Measurements from ENCODE around the gene CGNL1. TPM values are rescaled to one million over a fixed set of nuclear protein-coding genes. Genes with fewer than 3 reads are reported as not detected.

Gene CGNL1
- total and polyA plus RNA-seq, 10 of the 15 experiments (the other 5 are each of a cell fraction or from before 2014, with no cell fraction given) = under 0.01 to 0.27 (median 0.04) TPM; not detected in 3

- 38% methylated on average over 3 of the region's 3 CpGs for WGBS (ENCODE audit: insufficient coverage, insufficient replicate concordance, low lambda C conversion rate, missing lambda C conversion rate)
- no TSS peak for BruUV-seq (replicated peaks)
These were observed 70.1 kb downstream of the CGNL1 start for GRCh38 chr15:57446393-57446792.

More at GRCh38 chr15:57446393-57446792, 70.1 kb downstream of the CGNL1 start:
- DNase-seq (ENCODE audit: low read depth, low spot score) (no peak), ATAC-seq (no peak), FAIRE-seq (no peak)
- intact Hi-C loops (cut with micrococcal nuclease; ENCODE audit: unreplicated experiment) = no loop called here
- no peak for TF ChIP-seq EZH2 (IDR thresholded peaks at IDR 0.05; ENCODE audit: borderline replicate concordance, control insufficient read depth, low read depth, low read length)
- no peak for TF ChIP-seq PRDM15 (CRISPR knock-in tag; IDR thresholded peaks at IDR 0.05)
- TF ChIP-seq YBX1 (IDR thresholded peaks at IDR 0.05) = no peak
- TF ChIP-seq NBN (IDR thresholded peaks at IDR 0.05) = no peak
- no peak for TF ChIP-seq MTA2 (IDR thresholded peaks at IDR 0.05; ENCODE audit: low read depth)
- TF ChIP-seq NRF1 (conservative IDR thresholded peaks at IDR 0.05; ENCODE audit: low read depth, low read length) = no peak
- no peak for TF ChIP-seq SMAD1 (IDR thresholded peaks at IDR 0.05; ENCODE audit: low read depth, partially characterized antibody)
- no peak for TF ChIP-seq IRF4 (IDR thresholded peaks at IDR 0.05; ENCODE audit: low read depth, low read length)
- TF ChIP-seq CREB1 (IDR thresholded peaks at IDR 0.05; ENCODE audit: low read depth) = no peak
- H3K27ac ChIP-seq (ENCODE audit: control insufficient read depth, insufficient read depth) = no peak overlapping the region
- in situ Hi-C loops (cut with MboI) = no loop called here
- no peaks in the 10 kb centered on the region for H3K4me1 ChIP-seq (ENCODE audit: control insufficient read depth, insufficient read depth, low read length)
- H3K4me3 ChIP-seq = no peak overlapping the region
- no peaks in the 10 kb centered on the region for H3K79me2 ChIP-seq (ENCODE audit: control insufficient read depth, insufficient read depth, low read length)
- no peak overlapping the region for H3K9ac ChIP-seq (ENCODE audit: control insufficient read depth, insufficient read depth, low read length)
- RAD21 ChIA-PET (ENCODE audit: unreplicated experiment) = no interaction called here
- H3K4me2 ChIP-seq (ENCODE audit: control insufficient read depth, insufficient read depth) = no peak overlapping the region
- H4K20me1 ChIP-seq (ENCODE audit: control insufficient read depth, insufficient read depth) = no peaks in the 10 kb centered on the region
- H3K9me3 ChIP-seq (replicated peaks; ENCODE audit: control insufficient read depth, insufficient read depth, low read length) = no peaks in the 10 kb centered on the region
- CTCF ChIA-PET = interaction anchor here (1.0 kb wide), 1 partner anchor 10 kb away, joined by 3 read pairs; no protein-coding TSS in a partner anchor
- no peak overlapping the region for H2AFZ ChIP-seq (ENCODE audit: control insufficient read depth, low read depth, low read length)
- POLR2A ChIA-PET = no interaction called here
- SMC1A ChIA-PET (ENCODE audit: uncharacterized antibody, unreplicated experiment) = no interaction called here
- H3K36me3 ChIP-seq (ENCODE audit: control insufficient read depth in 2 of 2, insufficient read depth in 2 of 2, low read length in 1 of 2) = no peaks in the 10 kb centered on the region
- H3K27me3 ChIP-seq (replicated peaks in 1 of 2; ENCODE audit: control insufficient read depth in 2 of 2, insufficient read depth in 2 of 2, low read length in 1 of 2) = peaks cover 0 to 2% of the 10 kb centered on the region in 2 experiments; a peak in 3 of 4 replicates

Data from GM12878 (cell line).